Measurements from ENCODE around the gene CDH12. TPM values are rescaled to one million over a fixed set of nuclear protein-coding genes. Genes with fewer than 3 reads are reported as not detected.

Gene CDH12
- total RNA-seq, 1 experiment from 2014 or later: not detected

DNA sequence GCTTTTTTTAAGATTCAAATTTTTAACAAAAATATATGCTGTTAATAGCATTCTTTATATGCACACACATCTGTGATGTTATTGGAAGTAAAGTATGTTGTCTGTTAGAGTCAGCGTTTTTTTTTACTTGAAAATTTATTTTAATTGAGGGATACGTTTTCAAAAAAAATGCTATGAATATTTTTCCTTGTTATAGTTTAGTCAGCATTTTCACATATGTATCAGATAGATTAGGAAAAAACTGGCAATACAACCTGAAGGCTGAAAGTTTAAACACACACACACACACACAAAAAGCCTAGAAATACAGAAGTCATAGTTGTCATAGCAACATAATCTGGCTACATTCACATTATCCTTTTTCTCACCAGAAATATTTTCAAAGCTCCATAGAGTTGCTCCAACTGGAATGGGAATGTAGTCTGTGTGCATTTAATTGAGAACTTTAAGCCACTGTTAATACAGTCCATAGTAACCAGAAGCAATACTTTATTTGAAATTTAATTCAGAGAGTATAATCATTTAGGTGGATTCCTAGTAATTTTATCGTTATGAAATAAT lies 116.6 kb downstream of the CDH12 start:
- peaks cover 5 to 17% of the 10 kb centered on the region in 2 experiments; a peak in 2 of 4 replicates for H3K9me3 ChIP-seq (ENCODE audit: control insufficient read depth in 1 of 2, insufficient read depth in 1 of 2, low read depth in 1 of 2, low read length in 2 of 2)
- H4K20me1 ChIP-seq (ENCODE audit: insufficient read depth): no peaks in the 10 kb centered on the region
- H3K9ac ChIP-seq (ENCODE audit: low read length): no peak overlapping the region
- no peaks in the 10 kb centered on the region for H3K36me3 ChIP-seq (ENCODE audit: control insufficient read depth in 1 of 2, insufficient read depth in 2 of 2, low read length in 2 of 2)
- no peak overlapping the region for H2AFZ ChIP-seq (ENCODE audit: low read depth, low read length, poor library complexity, severe bottlenecking)
- TF ChIP-seq ZNF274 (IDR thresholded peaks at IDR 0.05; ENCODE audit: low read depth, low read length): no peak
- TF ChIP-seq SP1 (IDR thresholded peaks at IDR 0.05; ENCODE audit: low read depth): no peak
- TF ChIP-seq EZH2 (IDR thresholded peaks at IDR 0.05): no peak
- no peak for TF ChIP-seq ZFX (IDR thresholded peaks at IDR 0.05)
- no peaks in the 10 kb centered on the region for H3K9me2 ChIP-seq (ENCODE audit: insufficient read depth)
- ChIA-PET RAD21 (ENCODE audit: low non-redundant PET in 1 of 2, low total read pairs in 2 of 2, uncharacterized antibody in 2 of 2, unreplicated experiment in 2 of 2) (no interaction called here), POLR2A (no interaction called here), CTCF (no interaction called here)
- no peaks in the 10 kb centered on the region for H3K79me2 ChIP-seq (ENCODE audit: insufficient read depth, low read length)
- BruUV-seq (replicated peaks): no TSS peak
- DNase-seq (ENCODE audit: low read depth, low spot score) (no peak), ATAC-seq (no peak)
- no peaks in the 10 kb centered on the region for H3K4me1 ChIP-seq (ENCODE audit: control insufficient read depth in 1 of 2, insufficient read depth in 2 of 2, low read length in 2 of 2)
- H3K27me3 ChIP-seq (ENCODE audit: insufficient read depth, low read length): no peaks in the 10 kb centered on the region
- H3K4me2 ChIP-seq (ENCODE audit: low read length): no peak overlapping the region
- no peak overlapping the region for H3K4me3 ChIP-seq (replicated peaks in 1 of 2; ENCODE audit: low read depth in 1 of 2, low read length in 2 of 2)
- no peak overlapping the region for H3K27ac ChIP-seq (ENCODE audit: low read depth, low read length)
- intact Hi-C loops (cut with micrococcal nuclease): no loop called here

DNA sequence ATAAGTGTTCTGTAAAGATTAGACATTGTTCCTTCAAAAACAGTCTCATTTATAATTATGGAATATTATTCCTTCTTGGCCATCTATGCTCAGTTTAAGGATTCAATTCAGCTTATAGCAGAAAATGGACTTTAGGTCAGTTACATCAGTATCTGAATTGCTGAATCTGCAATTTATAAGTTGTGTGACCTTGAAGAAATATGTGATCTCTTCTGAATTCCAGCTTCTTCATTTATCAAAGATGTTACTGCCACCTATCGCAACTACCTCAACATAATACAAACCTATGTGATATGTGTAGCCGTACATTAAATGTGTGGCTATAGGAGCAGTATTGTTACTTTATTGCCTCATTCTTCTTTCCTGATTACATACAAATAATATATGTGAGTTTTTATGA lies 118.2 kb downstream of the CDH12 start:
- no peaks in the 10 kb centered on the region for H3K79me2 ChIP-seq (ENCODE audit: insufficient read depth, low read length)
- CTCF ChIA-PET: no interaction called here
- no TSS peak for BruUV-seq (replicated peaks)
- H3K4me2 ChIP-seq (ENCODE audit: low read length): no peak overlapping the region
- no peaks in the 10 kb centered on the region for H3K27me3 ChIP-seq (ENCODE audit: insufficient read depth, low read length)
- no peak for DNase-seq (ENCODE audit: low read depth, low spot score)
- no peaks in the 10 kb centered on the region for H3K4me1 ChIP-seq (ENCODE audit: control insufficient read depth in 1 of 2, insufficient read depth in 2 of 2, low read length in 2 of 2)
- H2AFZ ChIP-seq (ENCODE audit: low read depth, low read length, poor library complexity, severe bottlenecking): no peak overlapping the region
- H3K36me3 ChIP-seq (ENCODE audit: control insufficient read depth in 1 of 2, insufficient read depth in 2 of 2, low read length in 2 of 2): no peaks in the 10 kb centered on the region
- H3K9me2 ChIP-seq (ENCODE audit: insufficient read depth): no peaks in the 10 kb centered on the region
- POLR2A ChIA-PET: no interaction called here
- intact Hi-C loops (cut with micrococcal nuclease): no loop called here
- no peak overlapping the region for H3K27ac ChIP-seq (ENCODE audit: low read depth, low read length)
- no peak for ATAC-seq
- TF ChIP-seq POLR2AphosphoS5 (IDR thresholded peaks at IDR 0.05; ENCODE audit: low read depth, low read length) (no peak), ZNF274 (IDR thresholded peaks at IDR 0.05; ENCODE audit: low read depth, low read length) (no peak), SRF (IDR thresholded peaks at IDR 0.05; ENCODE audit: low read depth) (no peak), CBX3 (IDR thresholded peaks at IDR 0.05; ENCODE audit: low read depth) (no peak), TCF7L2 (IDR thresholded peaks at IDR 0.05; ENCODE audit: borderline replicate concordance, extremely low read depth, insufficient read depth, insufficient read length) (no peak), ZFX (IDR thresholded peaks at IDR 0.05) (no peak), YY1 (IDR thresholded peaks at IDR 0.05; ENCODE audit: extremely low read depth, insufficient replicate concordance, low read depth, low read length) (no peak), EZH2 (IDR thresholded peaks at IDR 0.05) (no peak)
- TF ChIP-seq, protein P1, sequence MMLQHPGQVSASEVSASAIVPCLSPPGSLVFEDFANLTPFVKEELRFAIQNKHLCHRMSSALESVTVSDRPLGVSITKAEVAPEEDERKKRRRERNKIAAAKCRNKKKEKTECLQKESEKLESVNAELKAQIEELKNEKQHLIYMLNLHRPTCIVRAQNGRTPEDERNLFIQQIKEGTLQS (IDR thresholded peaks at IDR 0.05): no peak
- TF ChIP-seq, protein P2, sequence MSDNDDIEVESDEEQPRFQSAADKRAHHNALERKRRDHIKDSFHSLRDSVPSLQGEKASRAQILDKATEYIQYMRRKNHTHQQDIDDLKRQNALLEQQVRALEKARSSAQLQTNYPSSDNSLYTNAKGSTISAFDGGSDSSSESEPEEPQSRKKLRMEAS (IDR thresholded peaks at IDR 0.05): no peak
- TF ChIP-seq, protein P3, sequence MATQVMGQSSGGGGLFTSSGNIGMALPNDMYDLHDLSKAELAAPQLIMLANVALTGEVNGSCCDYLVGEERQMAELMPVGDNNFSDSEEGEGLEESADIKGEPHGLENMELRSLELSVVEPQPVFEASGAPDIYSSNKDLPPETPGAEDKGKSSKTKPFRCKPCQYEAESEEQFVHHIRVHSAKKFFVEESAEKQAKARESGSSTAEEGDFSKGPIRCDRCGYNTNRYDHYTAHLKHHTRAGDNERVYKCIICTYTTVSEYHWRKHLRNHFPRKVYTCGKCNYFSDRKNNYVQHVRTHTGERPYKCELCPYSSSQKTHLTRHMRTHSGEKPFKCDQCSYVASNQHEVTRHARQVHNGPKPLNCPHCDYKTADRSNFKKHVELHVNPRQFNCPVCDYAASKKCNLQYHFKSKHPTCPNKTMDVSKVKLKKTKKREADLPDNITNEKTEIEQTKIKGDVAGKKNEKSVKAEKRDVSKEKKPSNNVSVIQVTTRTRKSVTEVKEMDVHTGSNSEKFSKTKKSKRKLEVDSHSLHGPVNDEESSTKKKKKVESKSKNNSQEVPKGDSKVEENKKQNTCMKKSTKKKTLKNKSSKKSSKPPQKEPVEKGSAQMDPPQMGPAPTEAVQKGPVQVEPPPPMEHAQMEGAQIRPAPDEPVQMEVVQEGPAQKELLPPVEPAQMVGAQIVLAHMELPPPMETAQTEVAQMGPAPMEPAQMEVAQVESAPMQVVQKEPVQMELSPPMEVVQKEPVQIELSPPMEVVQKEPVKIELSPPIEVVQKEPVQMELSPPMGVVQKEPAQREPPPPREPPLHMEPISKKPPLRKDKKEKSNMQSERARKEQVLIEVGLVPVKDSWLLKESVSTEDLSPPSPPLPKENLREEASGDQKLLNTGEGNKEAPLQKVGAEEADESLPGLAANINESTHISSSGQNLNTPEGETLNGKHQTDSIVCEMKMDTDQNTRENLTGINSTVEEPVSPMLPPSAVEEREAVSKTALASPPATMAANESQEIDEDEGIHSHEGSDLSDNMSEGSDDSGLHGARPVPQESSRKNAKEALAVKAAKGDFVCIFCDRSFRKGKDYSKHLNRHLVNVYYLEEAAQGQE (IDR thresholded peaks at IDR 0.05; ENCODE audit: low read depth): no peak
- H3K9ac ChIP-seq (ENCODE audit: low read length): no peak overlapping the region
- H3K4me3 ChIP-seq (replicated peaks in 1 of 2; ENCODE audit: low read depth in 1 of 2, low read length in 2 of 2): no peak overlapping the region
- peaks cover 8 to 18% of the 10 kb centered on the region in 2 experiments; a peak in 2 of 4 replicates for H3K9me3 ChIP-seq (ENCODE audit: control insufficient read depth in 1 of 2, insufficient read depth in 1 of 2, low read depth in 1 of 2, low read length in 2 of 2)
- no peaks in the 10 kb centered on the region for H4K20me1 ChIP-seq (ENCODE audit: insufficient read depth)
- RAD21 ChIA-PET (ENCODE audit: low non-redundant PET in 1 of 2, low total read pairs in 2 of 2, uncharacterized antibody in 2 of 2, unreplicated experiment in 2 of 2): no interaction called here
